ENCODE data around the gene TRAK1. TPM values are rescaled to one million over a fixed set of nuclear protein-coding genes. Genes with fewer than 3 reads are reported as not detected.

Gene TRAK1
- total and polyA plus RNA-seq, 2 of the 4 experiments (the other 2 are of a cell fraction): 25.6 to 28.1 TPM

- H2BK120ac ChIP-seq (ENCODE audit: low read depth, low read length): peak overlapping the region; percentile 33
- no peaks in the 10 kb centered on the region for H3K27me3 ChIP-seq (ENCODE audit: control insufficient read depth, insufficient read depth, low read length)
- H3K9me1 ChIP-seq (ENCODE audit: insufficient read depth, low read length): peaks cover 23% of the 10 kb centered on the region
- peak overlapping the region; percentile 65 for H3K4ac ChIP-seq (ENCODE audit: low read depth, low read length)
- H3K79me1 ChIP-seq (ENCODE audit: low read depth in 1 of 2, low read length in 2 of 2): peaks cover 48 to 73% of the 10 kb centered on the region in 2 experiments
- ChIA-PET POLR2A (ENCODE audit: unreplicated experiment) (no interaction called here), CTCF (interaction anchor here (0.6 to 1.0 kb wide), 5 partner anchors 27 to 346 kb away, joined by 3 to 7 read pairs (median 3); no protein-coding TSS in a partner anchor)
- H3K18ac ChIP-seq (ENCODE audit: low read depth, low read length): no peak overlapping the region; the same call in 1 of the 2 replicates
- H2AK5ac ChIP-seq (ENCODE audit: low read depth, low read length): no peak overlapping the region; the same call in 1 of the 2 replicates
- H4K8ac ChIP-seq (ENCODE audit: low read depth in 2 of 2, low read length in 2 of 2): peak overlapping the region; percentile 28 to 49; a peak in 3 of 4 replicates
- H3K56ac ChIP-seq (ENCODE audit: extremely low read depth, insufficient read depth, low read length): peak overlapping the region; percentile 5; the same call in 1 of the 2 replicates
- dilution Hi-C loops (cut with HindIII; ENCODE audit: low sequenced_read_pairs, unreplicated experiment): no loop called here
- H3K4me2 ChIP-seq (ENCODE audit: low read depth, low read length): peak overlapping the region; percentile 62
- no peaks in the 10 kb centered on the region for H3K9me3 ChIP-seq (ENCODE audit: control insufficient read depth, insufficient read depth, low read length)
- H3K9ac ChIP-seq (ENCODE audit: low read depth, low read length): 0 out of 2 replicates have a peak overlapping the region, but pooled peaks have one; percentile 1
- WGBS, 2 experiments (ENCODE audit: extremely low coverage in 2 of 2, insufficient read length in 1 of 2): 4% methylated on average over 7 of the region's 17 CpGs; no CpG with 5 or more reads in 1 of the 2 experiments
- TF ChIP-seq SMC3 (IDR thresholded peaks at IDR 0.05; ENCODE audit: low read depth, low read length): 0 out of 2 replicates have a peak, but pooled peaks have one; percentile 12
- TF ChIP-seq POLR2A (IDR thresholded peaks at IDR 0.05; ENCODE audit: low read depth, low read length): no peak
- peak; percentile 51; the same call in 1 of the 2 replicates for TF ChIP-seq USF2 (IDR thresholded peaks at IDR 0.05; ENCODE audit: low read depth, low read length)
- peak; percentile 80 for TF ChIP-seq MAFK (IDR thresholded peaks at IDR 0.05; ENCODE audit: low read depth, low read length)
- TF ChIP-seq CEBPB (IDR thresholded peaks at IDR 0.05; ENCODE audit: low read depth, low read length): no peak
- TF ChIP-seq, protein P1, sequence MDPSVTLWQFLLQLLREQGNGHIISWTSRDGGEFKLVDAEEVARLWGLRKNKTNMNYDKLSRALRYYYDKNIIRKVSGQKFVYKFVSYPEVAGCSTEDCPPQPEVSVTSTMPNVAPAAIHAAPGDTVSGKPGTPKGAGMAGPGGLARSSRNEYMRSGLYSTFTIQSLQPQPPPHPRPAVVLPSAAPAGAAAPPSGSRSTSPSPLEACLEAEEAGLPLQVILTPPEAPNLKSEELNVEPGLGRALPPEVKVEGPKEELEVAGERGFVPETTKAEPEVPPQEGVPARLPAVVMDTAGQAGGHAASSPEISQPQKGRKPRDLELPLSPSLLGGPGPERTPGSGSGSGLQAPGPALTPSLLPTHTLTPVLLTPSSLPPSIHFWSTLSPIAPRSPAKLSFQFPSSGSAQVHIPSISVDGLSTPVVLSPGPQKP (IDR thresholded peaks at IDR 0.05; ENCODE audit: borderline replicate concordance, low read depth, low read length): no peak
- H2BK20ac ChIP-seq (ENCODE audit: low read depth, low read length): 0 out of 2 replicates have a peak overlapping the region, but pooled peaks have one; percentile 17
- H4K91ac ChIP-seq (ENCODE audit: insufficient read depth, low read depth, low read length): peak overlapping the region; percentile 0; the same call in 1 of the 2 replicates
- H4K5ac ChIP-seq (ENCODE audit: low read depth, low read length): no peak overlapping the region
- H3K14ac ChIP-seq (replicated peaks; ENCODE audit: low read depth, low read length): peak overlapping the region; percentile 55
- H2BK15ac ChIP-seq (ENCODE audit: low read depth, low read length): no peak overlapping the region
- H2AK9ac ChIP-seq (replicated peaks; ENCODE audit: low read depth, low read length, poor library complexity): peak overlapping the region; percentile 6
- ATAC-seq (ENCODE audit: low read depth) (peak; percentile 88), DNase-seq (peak; percentile 75)
- peak overlapping the region; percentile 22 for H3K27ac ChIP-seq (ENCODE audit: insufficient read depth, low read length)
- H3K23ac ChIP-seq (ENCODE audit: low read depth, low read length): peak overlapping the region; percentile 70
- BruUV-seq (replicated peaks): no TSS peak
- peaks cover 6% of the 10 kb centered on the region for H4K20me1 ChIP-seq (ENCODE audit: insufficient read depth, low read length)
- peak overlapping the region; percentile 27 for H2BK5ac ChIP-seq (ENCODE audit: low read depth, low read length, poor library complexity, severe bottlenecking)
- in situ Hi-C loops (cut with MboI; ENCODE audit: low sequenced_read_pairs): no loop called here
- peaks cover 19% of the 10 kb centered on the region for H3K4me1 ChIP-seq (ENCODE audit: control insufficient read depth, insufficient read depth, low read length)
- no peaks in the 10 kb centered on the region for H3K36me3 ChIP-seq (ENCODE audit: control insufficient read depth, insufficient read depth, low read length)
- intact Hi-C loops (cut with micrococcal nuclease): loop anchor here (5.0 kb wide), 1 partner anchor 110 kb away; the partner anchor contains the start of gene ULK4
- H2AFZ ChIP-seq (replicated peaks; ENCODE audit: low read length, poor library complexity): peak overlapping the region; percentile 79
- H3K4me3 ChIP-seq (ENCODE audit: insufficient read depth, low read depth, low read length): no peak overlapping the region
Observed at GRCh38 chr3:42071904-42072812, 19.0 kb upstream of the TRAK1 start.
